ENCODE data around the gene COX6B1. TPM values are rescaled to one million over a fixed set of nuclear protein-coding genes. Genes with fewer than 3 reads are reported as not detected.
A peak's percentile ranks its signal among the peaks of the same experiment; 100 is the strongest.

COX6B1 gene
- total RNA-seq, 4 donors from 2014 or later: 139 to 941 (median 369) TPM

DNA sequence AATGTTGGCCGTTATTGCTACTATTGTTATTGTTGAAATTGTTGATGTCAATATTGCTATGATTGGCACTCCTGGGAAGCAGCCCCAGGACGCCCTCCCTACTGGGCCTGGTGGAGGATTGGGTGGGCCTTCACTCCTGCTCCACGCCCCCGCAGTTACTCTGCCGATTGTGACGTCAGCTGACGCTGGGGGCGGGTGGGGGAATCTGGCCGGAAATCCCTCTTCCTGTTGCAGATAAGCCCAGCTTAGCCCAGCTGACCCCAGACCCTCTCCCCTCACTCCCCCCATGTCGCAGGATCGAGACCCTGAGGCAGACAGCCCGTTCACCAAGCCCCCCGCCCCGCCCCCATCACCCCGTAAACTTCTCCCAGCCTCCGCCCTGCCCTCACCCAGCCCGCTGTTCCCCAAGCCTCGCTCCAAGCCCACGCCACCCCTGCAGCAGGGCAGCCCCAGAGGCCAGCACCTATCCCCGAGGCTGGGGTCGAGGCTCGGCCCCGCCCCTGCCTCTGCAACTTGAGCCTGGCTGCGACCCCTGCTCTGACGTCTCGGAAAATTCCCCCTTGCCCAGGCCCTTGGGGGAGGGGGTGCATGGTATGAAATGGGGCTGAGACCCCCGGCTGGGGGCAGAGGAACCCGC, 6.5 kb upstream of the COX6B1 start, which contains the start of gene ETV2:
Gene ETV2, plus strand, starts transcription at position 231 of the 637 bp plus-strand sequence. CDS start 716 bp downstream, outside the sequence.
- intact Hi-C loops (cut with DNase I): no loop called here
- 25 to 29% methylated on average over 10 to 18 of the region's 28 CpGs for WGBS, 2 donors
- no peak for TF ChIP-seq POLR2A (IDR thresholded peaks at IDR 0.05)
- TF ChIP-seq, protein P1, sequence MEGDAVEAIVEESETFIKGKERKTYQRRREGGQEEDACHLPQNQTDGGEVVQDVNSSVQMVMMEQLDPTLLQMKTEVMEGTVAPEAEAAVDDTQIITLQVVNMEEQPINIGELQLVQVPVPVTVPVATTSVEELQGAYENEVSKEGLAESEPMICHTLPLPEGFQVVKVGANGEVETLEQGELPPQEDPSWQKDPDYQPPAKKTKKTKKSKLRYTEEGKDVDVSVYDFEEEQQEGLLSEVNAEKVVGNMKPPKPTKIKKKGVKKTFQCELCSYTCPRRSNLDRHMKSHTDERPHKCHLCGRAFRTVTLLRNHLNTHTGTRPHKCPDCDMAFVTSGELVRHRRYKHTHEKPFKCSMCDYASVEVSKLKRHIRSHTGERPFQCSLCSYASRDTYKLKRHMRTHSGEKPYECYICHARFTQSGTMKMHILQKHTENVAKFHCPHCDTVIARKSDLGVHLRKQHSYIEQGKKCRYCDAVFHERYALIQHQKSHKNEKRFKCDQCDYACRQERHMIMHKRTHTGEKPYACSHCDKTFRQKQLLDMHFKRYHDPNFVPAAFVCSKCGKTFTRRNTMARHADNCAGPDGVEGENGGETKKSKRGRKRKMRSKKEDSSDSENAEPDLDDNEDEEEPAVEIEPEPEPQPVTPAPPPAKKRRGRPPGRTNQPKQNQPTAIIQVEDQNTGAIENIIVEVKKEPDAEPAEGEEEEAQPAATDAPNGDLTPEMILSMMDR (IDR thresholded peaks at IDR 0.05): no peak
- no peak for DNase-seq
- Histone ChIP-seq H3K36me3 (peaks cover 13 to 17% of the 10 kb centered on the region in 2 donors), H3K27ac (no peak within 1 kb of the TSS), H3K27me3 (no peaks in the 10 kb centered on the region), H3K9me3 (no peaks in the 10 kb centered on the region), H3K4me3 (replicated peaks in 1 of 3) (no peak within 1 kb of the TSS), H3K4me1 (peaks cover 4 to 26% of the 10 kb centered on the region in 2 donors)

DNA sequence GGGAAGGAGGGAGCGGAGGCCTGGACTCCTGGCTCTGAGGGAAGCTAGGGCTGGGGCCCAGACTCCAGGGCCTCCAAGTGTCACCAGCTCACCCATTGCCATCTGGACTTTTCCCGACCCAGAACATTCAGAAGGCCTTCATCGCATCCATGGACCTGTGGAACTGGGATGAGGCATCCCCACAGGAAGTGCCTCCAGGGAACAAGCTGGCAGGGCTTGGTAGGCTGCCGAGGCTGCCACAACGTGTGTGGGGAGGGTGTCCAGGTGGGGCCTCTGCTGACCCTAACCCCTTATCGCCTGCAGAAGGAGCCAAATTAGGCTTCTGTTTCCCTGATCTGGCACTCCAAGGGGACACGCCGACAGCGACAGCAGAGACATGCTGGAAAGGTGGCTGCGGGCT, 5.8 kb upstream of the COX6B1 start:
- no peak for DNase-seq
- Histone ChIP-seq H3K27ac (no peak overlapping the region), H3K9me3 (no peaks in the 10 kb centered on the region), H3K4me1 (peaks cover 4 to 26% of the 10 kb centered on the region in 2 donors), H3K27me3 (no peaks in the 10 kb centered on the region), H3K4me3 (replicated peaks in 1 of 3) (no peak overlapping the region), H3K36me3 (peaks cover 6 to 11% of the 10 kb centered on the region in 2 donors)
- 74 to 84% methylated on average over 8 to 9 of the region's 10 CpGs for WGBS, 2 donors
- TF ChIP-seq, protein P1 (IDR thresholded peaks at IDR 0.05): no peak
- no peak for TF ChIP-seq POLR2A (IDR thresholded peaks at IDR 0.05)
- intact Hi-C loops (cut with DNase I): no loop called here

DNA sequence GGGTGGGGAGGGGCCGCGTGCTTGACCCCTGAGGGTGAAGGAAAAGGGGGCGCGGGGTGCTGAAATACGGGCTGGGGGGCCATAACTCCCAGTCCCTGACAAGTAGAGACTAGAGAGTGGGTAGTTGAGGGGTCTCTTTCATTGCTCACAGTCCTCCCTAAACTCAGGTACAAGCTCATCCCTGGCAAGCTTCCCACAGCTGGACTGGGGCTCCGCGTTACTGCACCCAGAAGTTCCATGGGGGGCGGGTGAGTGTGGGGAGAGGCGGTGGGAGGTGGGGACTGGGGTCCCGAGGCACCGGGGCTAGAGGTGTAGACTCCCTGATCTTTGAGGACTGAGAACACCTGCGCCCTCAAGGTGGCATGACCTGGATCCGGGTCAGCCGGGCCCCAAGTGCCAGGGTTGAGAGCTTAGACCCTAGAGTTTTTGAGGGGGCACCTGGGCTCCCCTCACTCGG, 5.3 kb upstream of the COX6B1 start:
- Histone ChIP-seq H3K9me3 (no peaks in the 10 kb centered on the region), H3K27ac (peak overlapping the region in 2 of 3 donors; percentile 19 to 88), H3K27me3 (no peaks in the 10 kb centered on the region), H3K36me3 (peaks cover 1 to 6% of the 10 kb centered on the region in 2 donors), H3K4me3 (replicated peaks in 1 of 3) (peak overlapping the region in 2 of 3 donors; percentile 8 to 47), H3K4me1 (peaks cover 9 to 26% of the 10 kb centered on the region in 2 donors)
- 34 to 55% methylated on average over 7 of the region's 15 CpGs for WGBS, 2 donors
- DNase-seq: peak in 1 of 2 donors; percentile 12
- intact Hi-C loops (cut with DNase I): no loop called here
- TF ChIP-seq, protein P1 (IDR thresholded peaks at IDR 0.05): no peak
- no peak for TF ChIP-seq POLR2A (IDR thresholded peaks at IDR 0.05)

DNA sequence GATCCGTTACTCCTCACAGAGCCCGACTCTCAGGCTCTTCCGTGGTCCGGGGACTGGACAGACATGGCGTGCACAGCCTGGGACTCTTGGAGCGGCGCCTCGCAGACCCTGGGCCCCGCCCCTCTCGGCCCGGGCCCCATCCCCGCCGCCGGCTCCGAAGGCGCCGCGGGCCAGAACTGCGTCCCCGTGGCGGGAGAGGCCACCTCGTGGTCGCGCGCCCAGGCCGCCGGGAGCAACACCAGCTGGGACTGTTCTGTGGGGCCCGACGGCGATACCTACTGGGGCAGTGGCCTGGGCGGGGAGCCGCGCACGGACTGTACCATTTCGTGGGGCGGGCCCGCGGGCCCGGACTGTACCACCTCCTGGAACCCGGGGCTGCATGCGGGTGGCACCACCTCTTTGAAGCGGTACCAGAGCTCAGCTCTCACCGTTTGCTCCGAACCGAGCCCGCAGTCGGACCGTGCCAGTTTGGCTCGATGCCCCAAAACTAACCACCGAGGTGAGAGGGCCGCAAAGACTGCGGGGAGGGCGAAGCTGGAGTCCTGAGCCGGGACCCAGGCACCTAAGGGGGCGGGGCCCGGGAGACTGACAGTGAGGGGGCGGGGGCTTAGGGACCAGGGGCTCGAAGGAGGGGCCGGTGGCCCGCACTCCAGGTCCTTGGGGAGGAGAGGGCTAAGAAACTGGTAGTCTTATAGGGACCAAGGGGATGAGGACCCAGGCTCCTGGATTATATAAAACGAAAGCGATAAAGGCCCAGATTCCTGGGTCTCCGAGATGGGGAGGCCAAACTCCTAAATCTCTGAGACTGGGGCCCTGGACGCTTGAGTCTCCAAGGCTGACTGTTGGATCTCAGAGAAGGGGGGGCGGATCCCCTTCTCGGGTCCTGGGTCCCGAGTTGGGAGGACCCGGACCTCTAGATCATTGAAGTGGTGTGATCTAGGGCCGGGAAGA, 4.6 kb upstream of the COX6B1 start:
- Histone ChIP-seq H3K4me3 (replicated peaks in 1 of 3) (peak overlapping the region; percentile 8 to 69 (median 47)), H3K36me3 (no peaks in the 10 kb centered on the region), H3K4me1 (peaks cover 10 to 26% of the 10 kb centered on the region in 2 donors), H3K9me3 (no peaks in the 10 kb centered on the region), H3K27me3 (no peaks in the 10 kb centered on the region), H3K27ac (peak overlapping the region; percentile 19 to 88 (median 62))
- WGBS, 2 donors: 0 to 1% methylated on average over 16 to 26 of the region's 69 CpGs
- DNase-seq: peak; percentile 86 to 88
- intact Hi-C loops (cut with DNase I): no loop called here
- TF ChIP-seq, protein P1 (IDR thresholded peaks at IDR 0.05): no peak
- peak in 1 of 2 donors; percentile 84 for TF ChIP-seq POLR2A (IDR thresholded peaks at IDR 0.05)
